ENCODE measurements around the gene CRIP3. TPM values are rescaled to one million over a fixed set of nuclear protein-coding genes. Genes with fewer than 3 reads are reported as not detected.

CRIP3 gene
- total and polyA plus RNA-seq, 2 of the 13 experiments (the other 11 are each of a cell fraction or from before 2014, with no cell fraction given), result 6.3 to 9.3 TPM

DNA sequence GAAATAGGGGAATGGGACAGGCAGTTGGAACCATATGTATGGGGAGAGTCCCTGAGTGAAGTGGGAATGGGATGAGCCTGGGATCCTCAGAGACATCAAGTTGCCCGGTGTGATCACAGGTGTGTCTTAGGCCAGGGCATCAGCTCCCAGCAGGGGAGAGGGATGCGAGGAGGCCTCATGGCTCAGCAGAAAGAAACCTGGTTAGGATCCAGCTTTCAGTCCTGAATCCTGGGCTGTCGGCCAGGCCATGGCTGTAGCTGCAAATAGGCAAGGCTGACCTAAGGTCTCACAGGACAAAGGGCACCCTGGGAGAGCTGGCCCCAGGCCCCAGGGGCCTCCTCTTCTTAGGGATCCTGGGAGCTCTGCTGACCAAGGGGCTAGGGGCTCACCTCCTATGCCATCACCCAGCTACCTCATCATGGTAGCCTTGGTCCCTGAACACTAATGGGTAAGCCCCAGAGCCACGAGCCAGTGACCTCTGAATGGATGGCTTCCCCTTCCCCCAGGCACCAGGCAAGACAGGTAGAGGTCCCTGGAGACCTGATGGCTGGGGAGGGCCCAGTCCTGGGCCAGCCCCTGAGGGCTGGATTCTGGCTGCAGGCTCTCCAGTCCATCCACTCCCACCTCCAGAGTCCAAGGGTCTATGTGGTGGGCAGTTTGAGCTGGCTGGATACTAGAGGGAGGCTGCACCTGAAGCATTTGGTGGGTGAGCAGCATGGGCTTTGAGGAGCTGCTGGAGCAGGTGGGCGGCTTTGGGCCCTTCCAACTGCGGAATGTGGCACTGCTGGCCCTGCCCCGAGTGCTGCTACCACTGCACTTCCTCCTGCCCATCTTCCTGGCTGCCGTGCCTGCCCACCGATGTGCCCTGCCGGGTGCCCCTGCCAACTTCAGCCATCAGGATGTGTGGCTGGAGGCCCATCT, 10.7 kb downstream of the CRIP3 start, which contains the start of gene SLC22A7 (continued):
- TF ChIP-seq ZBTB44 (CRISPR knock-in tag; IDR thresholded peaks at IDR 0.05) (no peak), ARNT2 (CRISPR knock-in tag; IDR thresholded peaks at IDR 0.05; ENCODE audit: low read depth) (peak; percentile 87), ZNF501 (CRISPR knock-in tag; IDR thresholded peaks at IDR 0.05) (peak; percentile 74), ZNF839 (CRISPR knock-in tag; IDR thresholded peaks at IDR 0.05; ENCODE audit: borderline replicate concordance) (peak; percentile 68; the same call in 1 of the 2 replicates), JUN (CRISPR knock-in tag; IDR thresholded peaks at IDR 0.05) (no peak; the same call in 1 of the 2 replicates), ZBTB7A (CRISPR knock-in tag; IDR thresholded peaks at IDR 0.05) (peak; percentile 57; the same call in 1 of the 2 replicates), HDAC1 (CRISPR knock-in tag; IDR thresholded peaks at IDR 0.05) (0 out of 2 replicates have a peak, but pooled peaks have one; percentile 53), KLF11 (CRISPR knock-in tag; IDR thresholded peaks at IDR 0.05) (peak; percentile 75; the same call in 1 of the 2 replicates), HNF4G (IDR thresholded peaks at IDR 0.05; ENCODE audit: borderline replicate concordance, low read depth, low read length) (peak; percentile 88), HNF4G (CRISPR knock-in tag; IDR thresholded peaks at IDR 0.05; ENCODE audit: borderline replicate concordance, low read depth) (peak; percentile 76), ZNF329 (CRISPR knock-in tag; IDR thresholded peaks at IDR 0.05; ENCODE audit: low read depth) (0 out of 2 replicates have a peak, but pooled peaks have one; percentile 52), ZNF441 (CRISPR knock-in tag; IDR thresholded peaks at IDR 0.05; ENCODE audit: borderline replicate concordance) (peak; percentile 79), MTF2 (CRISPR knock-in tag; IDR thresholded peaks at IDR 0.05; ENCODE audit: borderline replicate concordance) (no peak), SMYD3 (CRISPR knock-in tag; IDR thresholded peaks at IDR 0.05) (no peak), CCAR2 (optimal IDR thresholded peaks at IDR 0.05; ENCODE audit: low read depth, low read length) (no peak)
- TF ChIP-seq, protein P1, sequence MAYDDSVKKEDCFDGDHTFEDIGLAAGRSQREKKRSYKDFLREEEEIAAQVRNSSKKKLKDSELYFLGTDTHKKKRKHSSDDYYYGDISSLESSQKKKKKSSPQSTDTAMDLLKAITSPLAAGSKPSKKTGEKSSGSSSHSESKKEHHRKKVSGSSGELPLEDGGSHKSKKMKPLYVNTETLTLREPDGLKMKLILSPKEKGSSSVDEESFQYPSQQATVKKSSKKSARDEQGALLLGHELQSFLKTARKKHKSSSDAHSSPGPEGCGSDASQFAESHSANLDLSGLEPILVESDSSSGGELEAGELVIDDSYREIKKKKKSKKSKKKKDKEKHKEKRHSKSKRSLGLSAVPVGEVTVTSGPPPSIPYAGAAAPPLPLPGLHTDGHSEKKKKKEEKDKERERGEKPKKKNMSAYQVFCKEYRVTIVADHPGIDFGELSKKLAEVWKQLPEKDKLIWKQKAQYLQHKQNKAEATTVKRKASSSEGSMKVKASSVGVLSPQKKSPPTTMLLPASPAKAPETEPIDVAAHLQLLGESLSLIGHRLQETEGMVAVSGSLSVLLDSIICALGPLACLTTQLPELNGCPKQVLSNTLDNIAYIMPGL (CRISPR knock-in tag; IDR thresholded peaks at IDR 0.05; ENCODE audit: borderline replicate concordance in 1 of 2, low read depth in 1 of 2), result peak in 1 of 2 experiments; percentile 21; a peak in 1 of 4 replicates
- TF ChIP-seq, protein P2, sequence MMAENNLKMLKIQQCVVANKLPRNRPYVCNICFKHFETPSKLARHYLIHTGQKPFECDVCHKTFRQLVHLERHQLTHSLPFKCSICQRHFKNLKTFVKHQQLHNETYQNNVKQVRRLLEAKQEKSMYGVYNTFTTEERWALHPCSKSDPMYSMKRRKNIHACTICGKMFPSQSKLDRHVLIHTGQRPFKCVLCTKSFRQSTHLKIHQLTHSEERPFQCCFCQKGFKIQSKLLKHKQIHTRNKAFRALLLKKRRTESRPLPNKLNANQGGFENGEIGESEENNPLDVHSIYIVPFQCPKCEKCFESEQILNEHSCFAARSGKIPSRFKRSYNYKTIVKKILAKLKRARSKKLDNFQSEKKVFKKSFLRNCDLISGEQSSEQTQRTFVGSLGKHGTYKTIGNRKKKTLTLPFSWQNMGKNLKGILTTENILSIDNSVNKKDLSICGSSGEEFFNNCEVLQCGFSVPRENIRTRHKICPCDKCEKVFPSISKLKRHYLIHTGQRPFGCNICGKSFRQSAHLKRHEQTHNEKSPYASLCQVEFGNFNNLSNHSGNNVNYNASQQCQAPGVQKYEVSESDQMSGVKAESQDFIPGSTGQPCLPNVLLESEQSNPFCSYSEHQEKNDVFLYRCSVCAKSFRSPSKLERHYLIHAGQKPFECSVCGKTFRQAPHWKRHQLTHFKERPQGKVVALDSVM (CRISPR knock-in tag; IDR thresholded peaks at IDR 0.05), result peak; percentile 31; the same call in 1 of the 2 replicates
- TF ChIP-seq, protein P3, sequence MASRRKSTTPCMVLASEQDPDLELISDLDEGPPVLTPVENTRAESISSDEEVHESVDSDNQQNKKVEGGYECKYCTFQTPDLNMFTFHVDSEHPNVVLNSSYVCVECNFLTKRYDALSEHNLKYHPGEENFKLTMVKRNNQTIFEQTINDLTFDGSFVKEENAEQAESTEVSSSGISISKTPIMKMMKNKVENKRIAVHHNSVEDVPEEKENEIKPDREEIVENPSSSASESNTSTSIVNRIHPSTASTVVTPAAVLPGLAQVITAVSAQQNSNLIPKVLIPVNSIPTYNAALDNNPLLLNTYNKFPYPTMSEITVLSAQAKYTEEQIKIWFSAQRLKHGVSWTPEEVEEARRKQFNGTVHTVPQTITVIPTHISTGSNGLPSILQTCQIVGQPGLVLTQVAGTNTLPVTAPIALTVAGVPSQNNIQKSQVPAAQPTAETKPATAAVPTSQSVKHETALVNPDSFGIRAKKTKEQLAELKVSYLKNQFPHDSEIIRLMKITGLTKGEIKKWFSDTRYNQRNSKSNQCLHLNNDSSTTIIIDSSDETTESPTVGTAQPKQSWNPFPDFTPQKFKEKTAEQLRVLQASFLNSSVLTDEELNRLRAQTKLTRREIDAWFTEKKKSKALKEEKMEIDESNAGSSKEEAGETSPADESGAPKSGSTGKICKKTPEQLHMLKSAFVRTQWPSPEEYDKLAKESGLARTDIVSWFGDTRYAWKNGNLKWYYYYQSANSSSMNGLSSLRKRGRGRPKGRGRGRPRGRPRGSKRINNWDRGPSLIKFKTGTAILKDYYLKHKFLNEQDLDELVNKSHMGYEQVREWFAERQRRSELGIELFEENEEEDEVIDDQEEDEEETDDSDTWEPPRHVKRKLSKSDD (CRISPR knock-in tag; IDR thresholded peaks at IDR 0.05; ENCODE audit: low read depth), result 0 out of 2 replicates have a peak, but pooled peaks have one; percentile 54
